Astrocyte of the cerebellum (primary cell): ENCODE measurements around the gene C6orf163.

ENCODE experiments used
- DNase-seq: peaks from one replicate; pipeline ENCODE4 v3.0.0-alpha.2; 2011; ENCODE audit warnings: low read depth
- H3K4me3 ChIP-seq: 2 replicates; pipeline ENCODE4 v1.5.1; 2011; ENCODE audit warnings: mild to moderate bottlenecking, low read depth, low read length, moderate library complexity
- CTCF ChIP-seq: IDR thresholded peaks from 2 replicates; pipeline ENCODE4 v1.5.1; 2012; ENCODE audit warnings: low read length, low read depth, moderate library complexity, mild to moderate bottlenecking; ENCODE audit errors: missing control alignments
- in situ Hi-C: cut with HindIII; loops from 2 replicates; pipeline ENCODE4 v1.10.0; 2017; ENCODE audit warnings: low sequenced_read_pairs

The C6orf163 gene

GRCh38 chr6:87351583-87351982 is 7.0 kb downstream of the C6orf163 start:
- H3K4me3 ChIP-seq = no peak overlapping the region
- no peak for DNase-seq
- TF ChIP-seq CTCF = no peak
- in situ Hi-C loops = no loop called here

GRCh38 chr6:87356181-87356580 is 11.6 kb downstream of the C6orf163 start:
- TF ChIP-seq CTCF = no peak
- in situ Hi-C loops = no loop called here

GRCh38 chr6:87357479-87358196 is 13.0 kb downstream of the C6orf163 start:
- no peak overlapping the region for H3K4me3 ChIP-seq
- no peak for DNase-seq
- in situ Hi-C loops = no loop called here
- no peak for TF ChIP-seq CTCF

More at GRCh38 chr6:87356181-87356580, 11.6 kb downstream of the C6orf163 start:
- H3K4me3 ChIP-seq = no peak overlapping the region
- DNase-seq = no peak

- DNase-seq = no peak
- TF ChIP-seq CTCF = no peak
- no peak overlapping the region for H3K4me3 ChIP-seq
- in situ Hi-C loops = no loop called here
These were observed 20.1 kb downstream of the C6orf163 start for GRCh38 chr6:87364602-87365252.

- H3K4me3 ChIP-seq = no peak overlapping the region
- DNase-seq = no peak
- TF ChIP-seq CTCF = no peak
- in situ Hi-C loops = no loop called here
These were observed 21.6 kb downstream of the C6orf163 start for GRCh38 chr6:87366072-87366827.

- in situ Hi-C loops = no loop called here
- no peak for DNase-seq
These were observed 22.3 kb downstream of the C6orf163 start for GRCh38 chr6:87366899-87367298.

More at GRCh38 chr6:87366899-87367298, 22.3 kb downstream of the C6orf163 start:
- no peak overlapping the region for H3K4me3 ChIP-seq
- TF ChIP-seq CTCF = no peak
